HG02870 (cell line): ENCODE results near the gene ZNF761.

Experiments
- ATAC-seq: cut with Tn5 transposase; IDR thresholded peaks from one replicate; pipeline ENCODE4 v1.9.1; 2021; ENCODE audit warnings: mild to moderate bottlenecking, moderate library complexity; ENCODE audit not compliant: unreplicated experiment

ZNF761 gene

DNA sequence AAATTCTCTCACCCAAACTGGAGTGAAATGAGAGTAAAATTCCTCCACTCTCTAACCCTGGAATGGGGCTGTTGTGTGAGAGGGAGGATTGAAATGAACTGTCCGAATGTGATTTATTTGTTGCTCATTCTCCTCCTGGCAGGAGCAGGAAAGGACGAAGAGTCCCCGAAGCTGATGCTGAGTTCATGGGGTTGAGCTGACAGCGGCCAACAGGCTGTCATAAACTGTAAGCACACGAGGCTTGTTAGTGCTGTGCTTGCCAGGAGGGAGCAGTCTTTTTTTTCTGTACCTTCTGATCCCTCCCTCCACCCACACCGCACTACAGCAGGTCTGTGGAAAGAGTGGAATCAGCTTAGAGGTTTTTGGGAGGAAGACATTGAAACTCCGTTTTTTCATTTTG, 73.1 kb downstream of the ZNF761 start:
- ATAC-seq: no peak

DNA sequence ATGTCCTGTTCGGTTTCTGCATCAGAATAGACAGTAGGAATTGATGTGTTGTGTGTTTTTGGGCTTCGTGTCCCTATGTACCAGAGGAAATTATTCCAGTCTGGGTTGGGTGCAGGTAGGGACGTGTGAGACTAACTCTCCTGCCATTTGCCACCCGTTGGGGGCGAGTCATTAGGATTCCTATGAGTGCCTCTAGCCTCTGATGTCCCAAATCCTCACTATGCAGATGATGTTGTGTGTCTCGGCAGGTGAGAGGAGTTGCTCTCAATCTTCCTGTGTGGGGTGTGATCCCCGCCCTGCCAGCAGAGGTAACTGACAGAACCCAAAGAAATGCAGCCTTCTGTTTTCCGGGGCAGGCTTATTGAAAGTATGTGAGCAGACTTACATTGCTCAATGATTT, 74.9 kb downstream of the ZNF761 start:
- no peak for ATAC-seq
